Kidney epithelial cell (primary cell): Measurements from ENCODE around the gene MMP11. TPM values are rescaled to one million over a fixed set of nuclear protein-coding genes. Genes with fewer than 3 reads are reported as not detected.

ENCODE experiments used
- DNase-seq: peaks from one replicate; pipeline ENCODE4 v3.0.0-alpha.2; 2010; ENCODE audit warnings: low read depth
- H3K27me3 ChIP-seq: 2 replicates; pipeline ENCODE4 v1.6.0; 2011; ENCODE audit warnings: low read length; ENCODE audit not compliant: control insufficient read depth, insufficient read depth
- H3K36me3 ChIP-seq: 2 replicates; pipeline ENCODE4 v1.5.1; 2011; ENCODE audit warnings: low read length; ENCODE audit not compliant: control insufficient read depth, insufficient read depth
- H3K4me3 ChIP-seq: 2 replicates; pipeline ENCODE4 v1.5.1; 2011; ENCODE audit warnings: low read depth, mild to moderate bottlenecking, control low read depth, low read length
- total RNA-seq: library from RNA; depleted of rRNA; stranded (reverse); fragments of >200 nt; gene quantifications from 2 replicates; pipeline ENCODE4 v1.2.3, GENCODE V29; 2015
- TF ChIP-seq, protein P1 (sequence below): IDR thresholded peaks from 2 replicates; pipeline ENCODE4 v1.5.1; 2011; ENCODE audit warnings: mild to moderate bottlenecking, moderate library complexity, low read length, control low read depth, inconsistent platforms; ENCODE audit not compliant: insufficient read depth, poor library complexity, severe bottlenecking

Gene MMP11
- total RNA-seq, 1 donor from 2014 or later: 41.9 TPM

GRCh38 chr22:23796461-23796860 is 23.8 kb downstream of the MMP11 start:
- Histone ChIP-seq H3K4me3 (no peak overlapping the region), H3K27me3 (no peaks in the 10 kb centered on the region), H3K36me3 (peaks cover 5% of the 10 kb centered on the region)
- TF ChIP-seq, protein P1, sequence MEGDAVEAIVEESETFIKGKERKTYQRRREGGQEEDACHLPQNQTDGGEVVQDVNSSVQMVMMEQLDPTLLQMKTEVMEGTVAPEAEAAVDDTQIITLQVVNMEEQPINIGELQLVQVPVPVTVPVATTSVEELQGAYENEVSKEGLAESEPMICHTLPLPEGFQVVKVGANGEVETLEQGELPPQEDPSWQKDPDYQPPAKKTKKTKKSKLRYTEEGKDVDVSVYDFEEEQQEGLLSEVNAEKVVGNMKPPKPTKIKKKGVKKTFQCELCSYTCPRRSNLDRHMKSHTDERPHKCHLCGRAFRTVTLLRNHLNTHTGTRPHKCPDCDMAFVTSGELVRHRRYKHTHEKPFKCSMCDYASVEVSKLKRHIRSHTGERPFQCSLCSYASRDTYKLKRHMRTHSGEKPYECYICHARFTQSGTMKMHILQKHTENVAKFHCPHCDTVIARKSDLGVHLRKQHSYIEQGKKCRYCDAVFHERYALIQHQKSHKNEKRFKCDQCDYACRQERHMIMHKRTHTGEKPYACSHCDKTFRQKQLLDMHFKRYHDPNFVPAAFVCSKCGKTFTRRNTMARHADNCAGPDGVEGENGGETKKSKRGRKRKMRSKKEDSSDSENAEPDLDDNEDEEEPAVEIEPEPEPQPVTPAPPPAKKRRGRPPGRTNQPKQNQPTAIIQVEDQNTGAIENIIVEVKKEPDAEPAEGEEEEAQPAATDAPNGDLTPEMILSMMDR: no peak
- DNase-seq: no peak

- no peaks in the 10 kb centered on the region for H3K27me3 ChIP-seq
- H3K36me3 ChIP-seq: peaks cover 4% of the 10 kb centered on the region
- DNase-seq: no peak
- TF ChIP-seq, protein P1: no peak
- no peak overlapping the region for H3K4me3 ChIP-seq
Measured at GRCh38 chr22:23800297-23801237, 27.9 kb downstream of the MMP11 start.

DNA sequence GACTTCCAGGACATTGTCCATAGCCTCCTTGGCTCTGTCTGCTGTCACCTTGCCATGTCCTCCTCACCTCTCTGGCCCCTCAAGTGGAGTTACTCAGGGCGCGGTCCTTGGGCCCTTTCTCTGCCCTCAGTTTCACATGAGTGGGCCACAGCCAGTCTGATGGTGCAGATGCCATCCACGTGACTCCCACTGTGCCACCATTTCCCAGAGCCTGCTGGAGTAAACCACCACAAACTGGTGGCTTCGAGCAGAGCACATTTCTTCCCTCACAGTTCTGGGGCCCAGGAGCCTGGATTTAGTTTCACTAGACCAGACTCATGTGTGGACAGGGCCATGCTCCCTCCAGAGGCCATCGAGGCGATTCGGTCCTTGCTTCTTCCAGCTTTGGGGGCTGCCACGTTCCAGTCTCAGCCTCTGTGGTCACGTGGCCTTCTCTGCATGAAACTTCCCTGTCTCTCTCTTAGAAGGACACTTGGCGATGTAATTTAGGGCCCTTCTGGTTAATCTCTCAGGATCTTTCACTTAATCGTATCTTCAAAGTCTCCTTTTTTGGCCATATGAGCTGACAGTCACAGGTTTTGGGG is 28.7 kb downstream of the MMP11 start:
- TF ChIP-seq, protein P1: no peak
- Histone ChIP-seq H3K36me3 (peaks cover 6% of the 10 kb centered on the region), H3K27me3 (no peaks in the 10 kb centered on the region), H3K4me3 (no peak overlapping the region)
- DNase-seq: no peak

GRCh38 chr22:23801886-23802377 is 29.3 kb downstream of the MMP11 start:
- peaks cover 5% of the 10 kb centered on the region for H3K36me3 ChIP-seq
- H3K27me3 ChIP-seq: no peaks in the 10 kb centered on the region
- DNase-seq: no peak
- TF ChIP-seq, protein P1: no peak
- no peak overlapping the region for H3K4me3 ChIP-seq

DNA sequence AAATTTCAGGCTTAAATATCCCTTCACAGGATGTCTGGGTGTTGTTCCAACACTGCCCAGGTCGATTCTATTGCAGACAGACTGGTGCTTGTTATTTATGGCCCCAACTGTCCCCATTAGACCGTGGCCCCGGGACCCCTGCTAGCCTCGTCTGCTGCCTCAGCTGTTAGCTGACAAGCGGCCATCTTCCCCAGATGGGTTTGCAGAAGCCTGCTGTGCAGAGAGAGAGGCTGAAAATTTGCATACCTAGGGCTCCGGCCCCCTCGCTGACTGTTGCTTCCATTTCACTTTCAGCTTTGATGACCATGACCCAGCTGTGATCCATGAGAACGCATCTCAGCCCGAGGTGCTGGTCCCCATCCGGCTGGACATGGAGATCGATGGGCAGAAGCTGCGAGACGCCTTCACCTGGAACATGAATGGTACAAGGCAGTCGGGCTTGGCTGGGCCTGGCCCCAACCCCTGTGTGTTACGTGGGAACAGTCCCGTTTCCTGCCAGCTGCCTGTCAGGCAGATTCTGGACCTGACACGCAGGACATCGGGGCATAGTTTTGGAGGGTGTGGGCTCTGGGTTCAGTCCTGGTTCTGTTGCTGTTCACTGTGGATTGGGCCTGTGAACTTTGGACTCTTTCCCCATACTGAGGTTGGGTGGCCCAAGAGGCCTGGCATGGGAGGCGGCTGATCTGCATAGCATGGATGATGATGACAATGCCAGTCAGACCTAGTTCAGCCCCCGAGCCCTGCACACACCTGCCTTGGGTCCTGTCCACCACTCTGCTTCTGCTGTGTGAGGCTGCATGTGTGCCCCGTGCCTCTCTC is 30.6 kb downstream of the MMP11 start:
- DNase-seq: no peak
- TF ChIP-seq, protein P1: no peak
- Histone ChIP-seq H3K4me3 (no peak overlapping the region), H3K27me3 (no peaks in the 10 kb centered on the region), H3K36me3 (peaks cover 5% of the 10 kb centered on the region)
